IMR-90 (cell line): ENCODE data around the gene UBL4A. TPM values are rescaled to one million over a fixed set of nuclear protein-coding genes. Genes with fewer than 3 reads are reported as not detected.

Source experiments
- ATAC-seq: fragments of 200-7000 bp; cut with Tn5 transposase; 2 replicates; pipeline ENCODE4 v1.9.1; 2020; ENCODE audit warnings: low read depth, mild to moderate bottlenecking, moderate library complexity
- BruUV-seq: library from RNA; stranded (reverse); fragments of 400-500 nt; replicated peaks from 2 replicates; lab custom pipeline; 2021; lab: Mats Ljungman, UMichigan
- CTCF ChIA-PET: fragments of 300-600 bp; formaldehyde crosslinking; extraction: SDS; loops from one replicate; lab custom pipeline; 2021; ENCODE audit warnings: antibody characterized with exemption; lab: Yijun Ruan, JAX
- POLR2A ChIA-PET: fragments of 300-600 bp; sonication (Branson Sonifier 250); formaldehyde crosslinking; loops from one replicate; lab custom pipeline; 2022; ENCODE audit warnings: antibody characterized with exemption; ENCODE audit not compliant: unreplicated experiment; lab: Charles Lee
- DNase-seq: peaks from one replicate; pipeline ENCODE4 v3.0.0; 2013
- H2AFZ ChIP-seq: replicated peaks from 2 replicates; pipeline ENCODE3; 2013; ENCODE audit warnings: low read length, mild to moderate bottlenecking; ENCODE audit not compliant: poor library complexity
- H2AK5ac ChIP-seq: 2 replicates; pipeline ENCODE4 v1.6.1; 2013; ENCODE audit warnings: low read depth, low read length, inconsistent platforms
- H2AK9ac ChIP-seq: replicated peaks from 2 replicates; pipeline ENCODE3; 2013; ENCODE audit warnings: mild to moderate bottlenecking, low read depth, low read length, moderate library complexity; ENCODE audit not compliant: poor library complexity
- H2BK120ac ChIP-seq: 2 replicates; pipeline ENCODE4 v1.6.1; 2013; ENCODE audit warnings: low read depth, low read length, inconsistent platforms
- H2BK15ac ChIP-seq: 3 replicates; pipeline ENCODE4 v1.6.1; 2013; ENCODE audit warnings: low read depth, low read length, inconsistent platforms
- H2BK20ac ChIP-seq: 2 replicates; pipeline ENCODE4 v1.6.1; 2013; ENCODE audit warnings: low read depth, mild to moderate bottlenecking, inconsistent platforms, low read length, moderate library complexity
- H2BK5ac ChIP-seq: 2 replicates; pipeline ENCODE4 v1.6.1; 2013; ENCODE audit warnings: mild to moderate bottlenecking, low read depth, low read length, inconsistent platforms; ENCODE audit not compliant: poor library complexity, severe bottlenecking
- H3K14ac ChIP-seq: replicated peaks from 2 replicates; pipeline ENCODE4 v1.6.1; 2013; ENCODE audit warnings: low read depth, low read length, inconsistent platforms
- H3K18ac ChIP-seq: 2 replicates; pipeline ENCODE4 v1.6.1; 2013; ENCODE audit warnings: low read depth, low read length, control low read depth
- H3K23ac ChIP-seq: 2 replicates; pipeline ENCODE4 v1.6.1; 2013; ENCODE audit warnings: low read depth, low read length, inconsistent platforms
- H3K27ac ChIP-seq: 2 replicates; pipeline ENCODE4 v1.5.1; 2013; ENCODE audit warnings: mild to moderate bottlenecking, control low read depth, low read length; ENCODE audit not compliant: insufficient read depth
- H3K27me3 ChIP-seq: 2 replicates; pipeline ENCODE4 v1.6.1; 2013; ENCODE audit warnings: low read length; ENCODE audit not compliant: control insufficient read depth, insufficient read depth
- H3K36me3 ChIP-seq: 2 replicates; pipeline ENCODE4 v1.6.1; 2013; ENCODE audit warnings: low read length, mixed read lengths; ENCODE audit not compliant: control insufficient read depth, insufficient read depth
- H3K4ac ChIP-seq: 2 replicates; pipeline ENCODE4 v1.6.1; 2013; ENCODE audit warnings: low read depth, low read length, inconsistent platforms
- H3K4me1 ChIP-seq: 2 replicates; pipeline ENCODE4 v1.6.1; 2013; ENCODE audit warnings: low read length, mixed read lengths; ENCODE audit not compliant: control insufficient read depth, insufficient read depth
- H3K4me2 ChIP-seq: 2 replicates; pipeline ENCODE4 v1.6.1; 2013; ENCODE audit warnings: low read depth, mild to moderate bottlenecking, control low read depth, low read length, moderate library complexity
- H3K4me3 ChIP-seq: 2 replicates; pipeline ENCODE4 v1.5.1; 2013; ENCODE audit warnings: low read depth, mild to moderate bottlenecking, control low read depth, low read length, moderate library complexity; ENCODE audit not compliant: insufficient read depth
- H3K56ac ChIP-seq: 2 replicates; pipeline ENCODE4 v1.6.1; 2013; ENCODE audit warnings: low read length, inconsistent platforms; ENCODE audit not compliant: insufficient read depth; ENCODE audit errors: extremely low read depth
- H3K79me1 ChIP-seq, 2 experiments: 2 replicates each; pipeline ENCODE4 v1.6.1; 2013; ENCODE audit warnings: low read length in 2 of 2, inconsistent platforms in 1 of 2, low read depth in 1 of 2
- H3K9ac ChIP-seq: 2 replicates; pipeline ENCODE4 v1.6.1; 2013; ENCODE audit warnings: low read depth, low read length, control low read depth
- H3K9me1 ChIP-seq: 2 replicates; pipeline ENCODE4 v1.6.1; 2013; ENCODE audit warnings: low read length, inconsistent platforms; ENCODE audit not compliant: insufficient read depth
- H3K9me3 ChIP-seq: 2 replicates; pipeline ENCODE4 v1.6.1; 2013; ENCODE audit warnings: low read length; ENCODE audit not compliant: control insufficient read depth, insufficient read depth
- H4K20me1 ChIP-seq: 2 replicates; pipeline ENCODE4 v1.6.1; 2013; ENCODE audit warnings: low read length, inconsistent platforms; ENCODE audit not compliant: insufficient read depth
- H4K5ac ChIP-seq: 2 replicates; pipeline ENCODE4 v1.6.1; 2013; ENCODE audit warnings: mild to moderate bottlenecking, low read depth, low read length, control low read depth
- H4K8ac ChIP-seq, 2 experiments: 2 replicates each; pipeline ENCODE4 v1.6.1; 2013; ENCODE audit warnings: low read depth in 2 of 2, low read length in 2 of 2, control low read depth in 1 of 2, inconsistent platforms in 1 of 2
- H4K91ac ChIP-seq: 2 replicates; pipeline ENCODE4 v1.6.1; 2013; ENCODE audit warnings: low read depth, low read length, inconsistent platforms; ENCODE audit not compliant: insufficient read depth
- BHLHE40 ChIP-seq: fragments of 150-350 bp; IDR thresholded peaks from 2 replicates; pipeline ENCODE4 v1.6.1; 2016; ENCODE audit warnings: mild to moderate bottlenecking, low read depth, low read length
- MAFK ChIP-seq: IDR thresholded peaks from 2 replicates; pipeline ENCODE4 v1.6.1; 2012; ENCODE audit warnings: low read depth, low read length, improper control_type of control experiment
- MAZ ChIP-seq: IDR thresholded peaks from 2 replicates; pipeline ENCODE4 v1.6.1; 2012; ENCODE audit warnings: low read depth, mild to moderate bottlenecking, low read length, improper control_type of control experiment, moderate library complexity, borderline replicate concordance
- MXI1 ChIP-seq: IDR thresholded peaks from 2 replicates; pipeline ENCODE4 v1.6.1; 2012; ENCODE audit warnings: low read depth, mild to moderate bottlenecking, low read length, moderate library complexity, borderline replicate concordance
- NFE2L2 ChIP-seq: fragments of 150-350 bp; IDR thresholded peaks from 2 replicates; pipeline ENCODE4 v1.6.1; 2016; ENCODE audit warnings: low read depth, mild to moderate bottlenecking, low read length
- POLR2A ChIP-seq: IDR thresholded peaks from 2 replicates; pipeline ENCODE4 v1.6.1; 2012; ENCODE audit warnings: mild to moderate bottlenecking, low read depth, low read length
- RFX5 ChIP-seq: IDR thresholded peaks from 2 replicates; pipeline ENCODE4 v1.8.0; 2012; ENCODE audit warnings: low read depth, mild to moderate bottlenecking, low read length, moderate library complexity
- WGBS, 2 experiments: methylation state at CpG; one replicate each; pipeline versions ENCODE4 v1.1.5 to v1.1.7; 2013; ENCODE audit warnings: missing lambda C conversion rate in 2 of 2; ENCODE audit not compliant: insufficient read length in 1 of 2; ENCODE audit errors: extremely low coverage in 2 of 2; 5-methylcytosine and 5-hydroxymethylcytosine counted together
- dilution Hi-C: fragments of 300-500 bp; cut with HindIII; formaldehyde crosslinking; loops from one replicate; pipeline ENCODE4 v1.14.3; 2018; ENCODE audit warnings: low sequenced_read_pairs; ENCODE audit not compliant: unreplicated experiment
- in situ Hi-C: fragments of 300-500 bp; cut with MboI; formaldehyde crosslinking; loops from 3 replicates; pipeline ENCODE4 v1.14.3; 2019; ENCODE audit warnings: low sequenced_read_pairs, inconsistent platforms, mixed read lengths
- intact Hi-C: fragments of 100-400 bp; cut with micrococcal nuclease; formaldehyde crosslinking; loops from 2 replicates; pipeline ENCODE4 v1.10.0; 2022
- polyA plus RNA-seq, 3 experiments: library from polyadenylated mRNA; depleted of rRNA; stranded (reverse); fragments of >200 nt; gene quantifications; 2 replicates each; pipeline ENCODE4 v1.2.3, GENCODE V29; 2012; ENCODE audit warnings: low replicate concordance in 1 of 3
- total RNA-seq: library from RNA; depleted of rRNA; stranded (reverse); fragments of >200 nt; gene quantifications from 2 replicates; pipeline ENCODE4 v1.2.3, GENCODE V29; 2012

Gene UBL4A
- total and polyA plus RNA-seq, 2 of the 4 experiments (the other 2 are of a cell fraction), result 24.6 to 28.3 TPM

DNA sequence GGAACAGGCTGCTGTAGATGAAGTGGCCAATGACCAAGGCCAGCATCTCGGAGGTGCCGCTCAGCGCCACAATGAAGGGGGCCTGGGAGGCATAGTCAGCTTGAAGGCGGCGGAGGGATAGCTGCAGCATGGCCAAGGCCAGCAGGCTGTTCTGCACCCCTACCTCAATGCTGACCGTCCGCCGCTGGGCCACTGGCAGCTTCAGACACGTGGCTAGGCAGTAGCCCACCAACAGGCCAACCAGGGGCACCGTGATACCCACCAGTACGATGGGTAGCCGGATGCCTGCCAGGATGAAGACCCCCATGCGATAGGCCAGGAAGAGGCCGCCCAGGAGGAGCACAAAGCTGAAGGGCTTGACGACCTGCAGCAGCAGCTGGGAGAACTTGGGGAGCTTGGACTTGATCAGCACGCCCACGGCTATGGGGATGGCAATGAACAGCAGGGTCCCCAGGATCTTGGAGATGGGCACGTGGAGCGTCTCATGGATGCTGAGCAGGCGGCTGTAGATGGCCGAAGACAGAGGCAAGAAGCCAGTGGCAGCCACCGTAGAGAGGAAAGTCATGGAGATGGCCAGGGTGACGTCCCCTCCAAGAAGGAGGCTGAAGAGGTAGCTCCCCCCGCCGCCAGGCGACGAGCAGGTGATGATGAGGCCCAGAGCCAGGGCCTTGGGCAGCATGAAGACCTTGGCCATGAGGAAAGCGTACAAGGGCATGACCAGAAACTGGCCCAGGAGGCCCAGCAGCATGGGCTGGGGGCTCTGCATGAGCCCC lies 1.3 kb upstream of the UBL4A start:
- no peak for DNase-seq

More for the DNA sequence above, 1.3 kb upstream of the UBL4A start:
- ATAC-seq, result no peak
- ChIA-PET POLR2A (interaction anchor here (0.5 kb wide), 1 partner anchor 24 kb away, joined by 5 read pairs; no protein-coding TSS in a partner anchor), CTCF (no interaction called here)
- Histone ChIP-seq H3K4me2 (no peak overlapping the region), H4K20me1 (peaks cover 4% of the 10 kb centered on the region; the same call in 1 of the 2 replicates), H3K36me3 (peaks cover 16% of the 10 kb centered on the region; the same call in 1 of the 2 replicates), H3K9me3 (no peaks in the 10 kb centered on the region), H4K8ac (no peak overlapping the region), H2BK15ac (no peak overlapping the region), H3K14ac (no peak overlapping the region), H2BK5ac (no peak overlapping the region), H3K9ac (no peak overlapping the region), H3K27me3 (no peaks in the 10 kb centered on the region), H3K4ac (no peak overlapping the region), H3K23ac (no peak overlapping the region), H2AFZ (no peak overlapping the region), H3K4me1 (peaks cover 4% of the 10 kb centered on the region; the same call in 1 of the 2 replicates), H3K9me1 (peaks cover 8% of the 10 kb centered on the region; the same call in 1 of the 2 replicates), H3K56ac (no peak overlapping the region), H2AK5ac (no peak overlapping the region; the same call in 1 of the 2 replicates), H2BK120ac (no peak overlapping the region), H4K91ac (no peak overlapping the region), H3K4me3 (no peak overlapping the region), H2BK20ac (no peak overlapping the region), H3K18ac (no peak overlapping the region), H4K5ac (no peak overlapping the region), H3K27ac (no peak overlapping the region), H2AK9ac (no peak overlapping the region), H3K79me1 (peaks cover 3 to 38% of the 10 kb centered on the region in 2 experiments; a peak in 3 of 4 replicates)
- TF ChIP-seq BHLHE40, result no peak
- TF ChIP-seq MXI1, result no peak
- TF ChIP-seq MAFK, result no peak
- TF ChIP-seq POLR2A, result no peak
- no peak for TF ChIP-seq RFX5
- no peak for TF ChIP-seq MAZ
- no peak for TF ChIP-seq NFE2L2
- dilution Hi-C loops, result no loop called here
- in situ Hi-C loops, result no loop called here
- intact Hi-C loops, result no loop called here
- WGBS, 2 experiments, result 85% methylated on average over 23 of the region's 28 CpGs; no CpG with 5 or more reads in 1 of the 2 experiments
- no TSS peak for BruUV-seq
